Measurements from ENCODE around the gene RING1. TPM values are rescaled to one million over a fixed set of nuclear protein-coding genes. Genes with fewer than 3 reads are reported as not detected.

Gene RING1
- total and polyA plus RNA-seq, 10 of the 15 experiments (the other 5 are each of a cell fraction or from before 2014, with no cell fraction given): 2.0 to 27.2 (median 15.8) TPM

DNA sequence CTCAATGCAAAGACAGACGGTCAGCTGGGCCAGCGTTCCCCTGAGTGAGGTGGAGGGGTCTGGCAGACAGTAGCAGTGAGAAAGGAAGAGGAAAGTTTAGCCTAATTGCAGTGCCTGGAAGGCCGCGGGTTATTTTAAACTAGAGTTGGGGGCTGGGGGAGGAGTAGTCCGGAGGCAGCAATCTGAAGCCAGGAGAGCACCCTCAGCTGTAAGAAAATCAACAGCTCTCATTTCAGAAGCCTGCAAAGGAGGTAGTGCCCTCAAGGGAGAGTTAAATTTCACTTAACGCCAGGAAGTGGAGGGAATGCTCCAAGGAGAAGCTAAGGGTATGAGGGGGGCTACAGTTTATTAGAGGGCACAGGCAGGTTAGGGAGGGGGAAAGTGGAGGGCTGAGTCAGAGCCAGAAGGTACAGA, 26.9 kb downstream of the RING1 start:
- RAD21 ChIA-PET (ENCODE audit: unreplicated experiment): interaction anchor here (2.6 kb wide), 1 partner anchor 14 kb away, joined by 6 read pairs; no protein-coding TSS in a partner anchor
- Histone ChIP-seq H2AFZ (ENCODE audit: control insufficient read depth, low read depth, low read length) (no peak overlapping the region), H3K36me3 (ENCODE audit: control insufficient read depth in 2 of 2, insufficient read depth in 2 of 2, low read length in 1 of 2) (no peaks in the 10 kb centered on the region), H3K9me3 (replicated peaks; ENCODE audit: control insufficient read depth, insufficient read depth, low read length) (no peaks in the 10 kb centered on the region), H3K9ac (ENCODE audit: control insufficient read depth, insufficient read depth, low read length) (no peak overlapping the region), H4K20me1 (ENCODE audit: control insufficient read depth, insufficient read depth) (no peaks in the 10 kb centered on the region), H3K79me2 (ENCODE audit: control insufficient read depth, insufficient read depth, low read length) (no peaks in the 10 kb centered on the region), H3K4me2 (ENCODE audit: control insufficient read depth, insufficient read depth) (no peak overlapping the region), H3K4me1 (ENCODE audit: control insufficient read depth, insufficient read depth, low read length) (no peaks in the 10 kb centered on the region), H3K4me3 (no peak overlapping the region), H3K27ac (ENCODE audit: control insufficient read depth, insufficient read depth) (no peak overlapping the region), H3K27me3 (replicated peaks in 1 of 2; ENCODE audit: control insufficient read depth in 2 of 2, insufficient read depth in 2 of 2, low read length in 1 of 2) (peaks cover 2 to 3% of the 10 kb centered on the region in 2 experiments; a peak in 2 of 4 replicates)
- BruUV-seq (replicated peaks): no TSS peak
- SMC1A ChIA-PET (ENCODE audit: uncharacterized antibody, unreplicated experiment): no interaction called here
- WGBS (ENCODE audit: insufficient coverage, insufficient replicate concordance, low lambda C conversion rate, missing lambda C conversion rate): 19% methylated on average over 6 of the region's 6 CpGs
- FAIRE-seq (no peak), ATAC-seq (no peak), DNase-seq (ENCODE audit: low read depth, low spot score) (no peak)
- CTCF ChIA-PET: interaction anchor here (0.6 to 1.8 kb wide), 3 partner anchors 13 to 109 kb away, joined by 3 to 6 read pairs (median 4); no protein-coding TSS in a partner anchor
- POLR2A ChIA-PET: interaction anchor here (1.5 kb wide), 1 partner anchor 26 kb away, joined by 5 read pairs; the partner anchor contains the start of gene RING1
- in situ Hi-C loops (cut with MboI) (no loop called here), intact Hi-C loops (cut with micrococcal nuclease; ENCODE audit: unreplicated experiment) (no loop called here)
- TF ChIP-seq WRNIP1 (IDR thresholded peaks at IDR 0.05; ENCODE audit: borderline replicate concordance, low read depth, low read length) (no peak), SMC3 (IDR thresholded peaks at IDR 0.05; ENCODE audit: borderline replicate concordance, low read length) (no peak), RAD51 (IDR thresholded peaks at IDR 0.05) (no peak), HDAC6 (IDR thresholded peaks at IDR 0.05; ENCODE audit: unreplicated experiment) (no peak), ZNF384 (IDR thresholded peaks at IDR 0.05; ENCODE audit: borderline replicate concordance, low read depth, low read length) (no peak)
- TF ChIP-seq, protein P1, sequence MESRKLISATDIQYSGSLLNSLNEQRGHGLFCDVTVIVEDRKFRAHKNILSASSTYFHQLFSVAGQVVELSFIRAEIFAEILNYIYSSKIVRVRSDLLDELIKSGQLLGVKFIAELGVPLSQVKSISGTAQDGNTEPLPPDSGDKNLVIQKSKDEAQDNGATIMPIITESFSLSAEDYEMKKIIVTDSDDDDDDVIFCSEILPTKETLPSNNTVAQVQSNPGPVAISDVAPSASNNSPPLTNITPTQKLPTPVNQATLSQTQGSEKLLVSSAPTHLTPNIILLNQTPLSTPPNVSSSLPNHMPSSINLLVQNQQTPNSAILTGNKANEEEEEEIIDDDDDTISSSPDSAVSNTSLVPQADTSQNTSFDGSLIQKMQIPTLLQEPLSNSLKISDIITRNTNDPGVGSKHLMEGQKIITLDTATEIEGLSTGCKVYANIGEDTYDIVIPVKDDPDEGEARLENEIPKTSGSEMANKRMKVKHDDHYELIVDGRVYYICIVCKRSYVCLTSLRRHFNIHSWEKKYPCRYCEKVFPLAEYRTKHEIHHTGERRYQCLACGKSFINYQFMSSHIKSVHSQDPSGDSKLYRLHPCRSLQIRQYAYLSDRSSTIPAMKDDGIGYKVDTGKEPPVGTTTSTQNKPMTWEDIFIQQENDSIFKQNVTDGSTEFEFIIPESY (IDR thresholded peaks at IDR 0.05): no peak
